Measurements from ENCODE around the gene ROR1. TPM values are rescaled to one million over a fixed set of nuclear protein-coding genes. Genes with fewer than 3 reads are reported as not detected.

Gene ROR1
- total and polyA plus RNA-seq, 2 of the 13 experiments (the other 11 are each of a cell fraction or from before 2014, with no cell fraction given): 0.58 to 2.3 TPM

GRCh38 chr1:64030411-64030810 lies 256.6 kb downstream of the ROR1 start (continued):
- no peak for TF ChIP-seq KIAA2018 (CRISPR knock-in tag; IDR thresholded peaks at IDR 0.05; ENCODE audit: borderline replicate concordance)
- TF ChIP-seq NKX3-1 (CRISPR knock-in tag; IDR thresholded peaks at IDR 0.05): no peak
- no peak for TF ChIP-seq JUND (CRISPR knock-in tag; IDR thresholded peaks at IDR 0.05)

GRCh38 chr1:64031236-64031635 lies 257.4 kb downstream of the ROR1 start:
- Histone ChIP-seq H3K27ac (ENCODE audit: extremely low read length, insufficient read depth, low read length) (no peak overlapping the region), H3K4me3 (replicated peaks in 1 of 3; ENCODE audit: insufficient read depth in 1 of 3, low read depth in 2 of 3, low read length in 3 of 3) (no peak overlapping the region), H3K27me3 (ENCODE audit: control insufficient read depth in 1 of 2, insufficient read depth in 2 of 2, low read length in 2 of 2) (no peaks in the 10 kb centered on the region), H2AFZ (ENCODE audit: low read length) (no peak overlapping the region), H3K9me3 (ENCODE audit: low read length) (peaks cover 4% of the 10 kb centered on the region), H3K4me2 (ENCODE audit: low read depth, low read length) (no peak overlapping the region), H3K4me1 (ENCODE audit: insufficient read depth, low read length) (no peaks in the 10 kb centered on the region), H4K20me1 (ENCODE audit: insufficient read depth, low read length) (no peaks in the 10 kb centered on the region), H3K79me2 (ENCODE audit: insufficient read depth, low read length) (no peaks in the 10 kb centered on the region), H3K36me3 (replicated peaks in 1 of 2; ENCODE audit: control insufficient read depth in 1 of 2, insufficient read depth in 2 of 2, low read length in 2 of 2) (no peaks in the 10 kb centered on the region), H3K9ac (ENCODE audit: insufficient read depth, low read depth, low read length) (no peak overlapping the region)
- TF ChIP-seq ZNF687 (CRISPR knock-in tag; IDR thresholded peaks at IDR 0.05) (no peak), MAX (IDR thresholded peaks at IDR 0.05) (no peak)
- ChIA-PET POLR2A (no interaction called here), CTCF (ENCODE audit: low intra/inter-chr PET ratio, low total read pairs) (no interaction called here)
- in situ Hi-C loops (cut with HindIII; ENCODE audit: extremely low pct_ligation_motif_present, low pct_unique_long_range_greater_than_20kb) (no loop called here), intact Hi-C loops (cut with micrococcal nuclease; ENCODE audit: unreplicated experiment) (no loop called here)
- no CpG with 5 or more reads among the region's 1 CpG for WGBS (ENCODE audit: low lambda C conversion rate)
- BruUV-seq (replicated peaks): no TSS peak
- ATAC-seq (no peak), DNase-seq (ENCODE audit: low spot score) (no peak), FAIRE-seq (no peak)

Data from HepG2 (cell line).